ENCODE data around the gene CNIH1. TPM values are rescaled to one million over a fixed set of nuclear protein-coding genes. Genes with fewer than 3 reads are reported as not detected.
A peak's percentile ranks its signal among the peaks of the same experiment; 100 is the strongest.
"Not testable (repeated sequence)": the region's sequence is repeated elsewhere in the genome, so short reads cannot be mapped to it uniquely, and the experiment has no call there.

The CNIH1 gene
- total and polyA plus RNA-seq, 8 donors = 10.8 to 43.5 (median 34.7) TPM

DNA sequence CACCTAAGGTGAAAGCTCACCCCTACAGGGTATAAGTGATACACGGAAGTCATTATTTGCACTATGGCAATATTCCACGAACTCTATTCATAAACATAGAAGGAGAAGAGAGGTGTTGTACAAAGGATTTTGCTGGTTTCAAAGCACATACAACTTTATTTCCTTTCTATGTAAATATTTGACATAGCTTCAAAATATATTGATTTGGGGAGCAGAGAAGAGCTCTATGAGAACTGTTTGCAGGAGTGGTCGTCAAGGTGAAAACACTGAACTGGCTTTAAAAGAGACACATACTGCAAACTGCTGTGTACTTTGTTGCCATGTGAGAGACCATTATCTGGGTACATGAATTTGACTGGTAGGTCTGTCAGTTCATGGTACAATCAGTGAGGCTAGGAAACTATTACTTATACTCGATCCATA, 16.7 kb downstream of the CNIH1 start:
- ATAC-seq (no peak), FAIRE-seq (no peak), DNase-seq (no peak)
- no peak overlapping the region for H3K4me3 ChIP-seq
- H3K9me3 ChIP-seq = no peaks in the 10 kb centered on the region
- H3K36me3 ChIP-seq = peaks cover 0 to 8% (median 0%) of the 10 kb centered on the region in 3 donors
- 53 to 58% methylated on average over 4 of the region's 4 CpGs for WGBS, 2 donors
- H3K4me1 ChIP-seq = peaks cover 0 to 4% (median 0%) of the 10 kb centered on the region in 3 donors
- no peak overlapping the region for H3K27ac ChIP-seq
- intact Hi-C loops (cut with DNase I) = no loop called here
- H3K27me3 ChIP-seq = no peaks in the 10 kb centered on the region
- TF ChIP-seq, protein P1, sequence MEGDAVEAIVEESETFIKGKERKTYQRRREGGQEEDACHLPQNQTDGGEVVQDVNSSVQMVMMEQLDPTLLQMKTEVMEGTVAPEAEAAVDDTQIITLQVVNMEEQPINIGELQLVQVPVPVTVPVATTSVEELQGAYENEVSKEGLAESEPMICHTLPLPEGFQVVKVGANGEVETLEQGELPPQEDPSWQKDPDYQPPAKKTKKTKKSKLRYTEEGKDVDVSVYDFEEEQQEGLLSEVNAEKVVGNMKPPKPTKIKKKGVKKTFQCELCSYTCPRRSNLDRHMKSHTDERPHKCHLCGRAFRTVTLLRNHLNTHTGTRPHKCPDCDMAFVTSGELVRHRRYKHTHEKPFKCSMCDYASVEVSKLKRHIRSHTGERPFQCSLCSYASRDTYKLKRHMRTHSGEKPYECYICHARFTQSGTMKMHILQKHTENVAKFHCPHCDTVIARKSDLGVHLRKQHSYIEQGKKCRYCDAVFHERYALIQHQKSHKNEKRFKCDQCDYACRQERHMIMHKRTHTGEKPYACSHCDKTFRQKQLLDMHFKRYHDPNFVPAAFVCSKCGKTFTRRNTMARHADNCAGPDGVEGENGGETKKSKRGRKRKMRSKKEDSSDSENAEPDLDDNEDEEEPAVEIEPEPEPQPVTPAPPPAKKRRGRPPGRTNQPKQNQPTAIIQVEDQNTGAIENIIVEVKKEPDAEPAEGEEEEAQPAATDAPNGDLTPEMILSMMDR (IDR thresholded peaks at IDR 0.05) = no peak

DNA sequence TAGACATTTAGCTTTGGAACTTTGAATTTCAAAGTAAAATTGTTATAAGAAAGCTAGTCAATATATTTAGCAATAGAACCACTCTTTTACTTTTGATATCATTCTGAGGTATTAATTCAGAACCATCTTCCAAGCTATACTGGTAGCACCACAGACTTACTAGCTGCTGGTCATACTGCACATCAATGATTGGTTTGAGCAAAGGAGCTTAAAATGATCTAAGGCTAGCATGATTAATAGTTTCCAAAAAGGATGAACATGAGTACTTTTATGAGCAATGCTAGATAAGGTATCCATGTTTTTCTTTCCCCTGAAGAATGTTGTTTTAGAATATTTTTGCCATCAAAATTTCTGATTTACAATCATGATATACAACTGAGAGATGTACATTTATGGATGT, 17.2 kb downstream of the CNIH1 start:
- no peaks in the 10 kb centered on the region for H3K9me3 ChIP-seq
- TF ChIP-seq, protein P1 (IDR thresholded peaks at IDR 0.05) = no peak
- ATAC-seq (no peak), DNase-seq (no peak), FAIRE-seq (no peak)
- H3K27me3 ChIP-seq = no peaks in the 10 kb centered on the region
- peaks cover 0 to 4% (median 0%) of the 10 kb centered on the region in 3 donors for H3K4me1 ChIP-seq
- no peak overlapping the region for H3K27ac ChIP-seq
- H3K36me3 ChIP-seq = peaks cover 0 to 7% (median 0%) of the 10 kb centered on the region in 3 donors
- H3K4me3 ChIP-seq = no peak overlapping the region
- intact Hi-C loops (cut with DNase I) = no loop called here

DNA sequence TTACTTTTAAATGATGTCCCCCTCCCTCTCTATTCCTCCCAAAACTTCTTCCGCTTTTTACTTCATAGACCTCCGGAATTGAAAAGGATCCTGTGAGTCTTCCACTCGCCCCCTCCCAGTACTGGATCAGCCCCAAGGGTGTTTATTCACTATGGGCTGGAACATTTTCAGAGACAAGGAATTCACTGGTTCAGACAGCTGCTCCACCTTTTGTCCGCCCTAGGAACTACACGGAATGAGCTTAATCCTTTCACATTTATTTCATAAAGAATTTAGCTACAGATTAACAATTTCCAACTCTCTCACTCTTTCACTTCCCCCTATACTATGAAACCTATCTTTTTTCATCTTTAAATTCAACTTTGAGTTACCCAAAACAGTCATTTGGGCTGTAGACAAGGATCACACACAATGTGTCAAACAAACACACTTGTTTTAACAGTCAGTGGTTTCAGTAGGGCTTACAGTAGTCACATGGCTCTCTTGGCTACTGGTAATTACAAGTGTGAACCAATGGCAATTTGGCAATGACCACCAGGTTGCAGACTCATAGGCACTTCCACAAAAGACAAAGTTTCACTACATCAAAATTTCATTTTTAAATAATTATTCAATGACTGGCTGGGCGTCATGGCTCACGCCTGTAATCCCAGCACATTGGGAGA, 20.6 kb downstream of the CNIH1 start:
- DNase-seq = no peak
- Histone ChIP-seq H3K4me1 (peaks cover 0 to 4% (median 0%) of the 10 kb centered on the region in 3 donors), H3K9me3 (no peaks in the 10 kb centered on the region), H3K36me3 (no peaks in the 10 kb centered on the region), H3K27ac (no peak overlapping the region), H3K27me3 (no peaks in the 10 kb centered on the region), H3K4me3 (no peak overlapping the region)
- WGBS, 2 donors = 48 to 53% methylated on average over 7 of the region's 7 CpGs
- FAIRE-seq = no peak
- TF ChIP-seq, protein P1 (IDR thresholded peaks at IDR 0.05) = peak in 2 of 4 donors; percentile 15 to 25
- intact Hi-C loops (cut with DNase I) = no loop called here
- peak in 3 of 4 donors; percentile 63 to 78 (median 68) for ATAC-seq

DNA sequence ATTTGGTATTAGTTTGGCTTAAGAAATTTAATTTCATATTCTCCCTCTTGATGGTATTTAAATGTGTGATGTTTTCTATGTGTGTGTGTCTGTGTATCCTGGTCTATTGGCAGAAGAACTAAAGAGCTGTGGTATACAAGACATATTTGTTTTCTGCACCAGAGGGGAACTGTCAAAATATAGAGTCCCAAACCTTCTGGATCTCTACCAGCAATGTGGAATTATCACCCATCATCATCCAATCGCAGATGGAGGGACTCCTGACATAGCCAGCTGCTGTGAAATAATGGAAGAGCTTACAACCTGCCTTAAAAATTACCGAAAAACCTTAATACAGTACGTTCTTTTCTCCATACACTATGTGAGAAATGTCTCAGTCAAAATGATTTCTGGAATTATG, 29.8 kb downstream of the CNIH1 start:
- WGBS, 2 donors = 95 to 98% methylated on average over 3 of the region's 3 CpGs
- Histone ChIP-seq H3K9me3 (no peaks in the 10 kb centered on the region), H3K27me3 (no peaks in the 10 kb centered on the region), H3K36me3 (no peaks in the 10 kb centered on the region), H3K4me1 (no peaks in the 10 kb centered on the region), H3K4me3 (no peak overlapping the region), H3K27ac (no peak overlapping the region)
- FAIRE-seq = no peak
- no peak for DNase-seq
- TF ChIP-seq, protein P1 (IDR thresholded peaks at IDR 0.05) = no peak
- no peak for ATAC-seq
- intact Hi-C loops (cut with DNase I) = no loop called here

DNA sequence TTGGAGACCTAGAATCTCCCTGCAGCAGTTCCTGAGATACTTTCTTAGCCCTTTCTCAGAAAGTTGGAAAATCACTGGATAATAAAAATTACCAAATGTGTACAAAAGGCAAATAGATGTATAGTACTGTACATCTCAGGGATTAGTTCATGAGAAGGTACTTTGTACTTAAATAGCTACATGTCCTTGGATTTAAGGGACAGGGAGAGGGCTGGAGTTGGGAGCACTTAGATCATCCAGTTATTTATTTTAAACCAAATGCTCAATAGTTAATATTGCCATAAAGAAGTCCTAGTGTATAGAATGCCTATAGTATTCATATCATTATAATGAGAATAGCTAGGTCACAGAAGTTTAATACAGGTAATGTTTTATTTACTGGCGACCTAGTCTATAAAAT, 31.0 kb downstream of the CNIH1 start:
- intact Hi-C loops (cut with DNase I) = no loop called here
- DNase-seq = no peak
- H3K9me3 ChIP-seq = no peaks in the 10 kb centered on the region
- H3K36me3 ChIP-seq = no peaks in the 10 kb centered on the region
- 100% methylated on average over 1 of the region's 1 CpG for WGBS, 2 donors
- FAIRE-seq = no peak
- no peaks in the 10 kb centered on the region for H3K27me3 ChIP-seq
- H3K4me1 ChIP-seq = no peaks in the 10 kb centered on the region
- no peak overlapping the region for H3K4me3 ChIP-seq
- no peak for ATAC-seq
- H3K27ac ChIP-seq = no peak overlapping the region
- TF ChIP-seq, protein P1 (IDR thresholded peaks at IDR 0.05) = no peak

DNA sequence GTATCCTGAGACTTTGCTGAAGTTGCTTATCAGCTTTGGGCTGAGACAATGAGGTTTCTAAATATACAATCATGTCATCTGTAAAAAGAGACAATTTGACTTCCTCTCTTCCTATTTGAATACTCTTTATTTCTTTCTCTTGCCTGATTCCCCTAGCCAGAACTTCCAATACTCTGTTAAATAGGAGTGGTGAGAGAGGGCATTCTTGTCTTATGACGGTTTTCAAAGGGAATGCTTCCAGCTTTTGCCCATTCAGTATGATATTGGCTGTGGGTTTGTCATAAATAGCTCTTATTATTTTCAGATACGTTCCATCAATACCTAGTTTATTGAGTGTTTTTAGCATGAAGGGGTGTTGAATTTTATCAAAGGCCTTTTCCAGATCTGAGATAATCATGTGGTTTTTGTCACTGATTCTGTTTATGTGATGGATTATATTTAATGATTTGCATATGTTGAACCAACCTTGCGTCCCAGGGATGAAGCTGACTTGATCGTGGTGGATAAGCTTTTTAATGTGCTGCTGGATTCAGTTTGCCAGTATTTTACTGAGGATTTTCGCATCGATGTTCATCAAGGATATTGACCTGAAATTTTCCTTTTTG, 37.7 kb downstream of the CNIH1 start:
- H3K36me3 ChIP-seq; H3K9me3 ChIP-seq; H3K4me3 ChIP-seq; FAIRE-seq; H3K27me3 ChIP-seq; ATAC-seq; H3K27ac ChIP-seq; DNase-seq; H3K4me1 ChIP-seq; intact Hi-C loops (cut with DNase I): not testable (repeated sequence)
- WGBS, 2 donors = 95 to 97% methylated on average over 6 of the region's 6 CpGs
